Measurements from ENCODE around the gene SMARCA2.
A peak's percentile ranks its signal among the peaks of the same experiment; 100 is the strongest.

Gene SMARCA2

GRCh38 chr9:2120926-2121689 lies 106.0 kb downstream of the SMARCA2 start:
- H3K4me3 ChIP-seq (replicated peaks; ENCODE audit: low read depth, low read length) = no peak overlapping the region
- TF ChIP-seq, protein P1, sequence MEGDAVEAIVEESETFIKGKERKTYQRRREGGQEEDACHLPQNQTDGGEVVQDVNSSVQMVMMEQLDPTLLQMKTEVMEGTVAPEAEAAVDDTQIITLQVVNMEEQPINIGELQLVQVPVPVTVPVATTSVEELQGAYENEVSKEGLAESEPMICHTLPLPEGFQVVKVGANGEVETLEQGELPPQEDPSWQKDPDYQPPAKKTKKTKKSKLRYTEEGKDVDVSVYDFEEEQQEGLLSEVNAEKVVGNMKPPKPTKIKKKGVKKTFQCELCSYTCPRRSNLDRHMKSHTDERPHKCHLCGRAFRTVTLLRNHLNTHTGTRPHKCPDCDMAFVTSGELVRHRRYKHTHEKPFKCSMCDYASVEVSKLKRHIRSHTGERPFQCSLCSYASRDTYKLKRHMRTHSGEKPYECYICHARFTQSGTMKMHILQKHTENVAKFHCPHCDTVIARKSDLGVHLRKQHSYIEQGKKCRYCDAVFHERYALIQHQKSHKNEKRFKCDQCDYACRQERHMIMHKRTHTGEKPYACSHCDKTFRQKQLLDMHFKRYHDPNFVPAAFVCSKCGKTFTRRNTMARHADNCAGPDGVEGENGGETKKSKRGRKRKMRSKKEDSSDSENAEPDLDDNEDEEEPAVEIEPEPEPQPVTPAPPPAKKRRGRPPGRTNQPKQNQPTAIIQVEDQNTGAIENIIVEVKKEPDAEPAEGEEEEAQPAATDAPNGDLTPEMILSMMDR (IDR thresholded peaks at IDR 0.05; ENCODE audit: insufficient read depth, low read length, poor library complexity, severe bottlenecking) = no peak
- H3K36me3 ChIP-seq (ENCODE audit: control insufficient read depth, insufficient read depth, low read length) = peaks cover 28% of the 10 kb centered on the region
- H3K27me3 ChIP-seq (replicated peaks; ENCODE audit: control insufficient read depth, insufficient read depth, low read length) = no peaks in the 10 kb centered on the region
- DNase-seq (ENCODE audit: extremely low read depth, insufficient read length) = no peak

GRCh38 chr9:2122299-2122698 lies 107.2 kb downstream of the SMARCA2 start:
- Histone ChIP-seq H3K36me3 (ENCODE audit: control insufficient read depth, insufficient read depth, low read length) (peaks cover 35% of the 10 kb centered on the region), H3K4me3 (replicated peaks; ENCODE audit: low read depth, low read length) (no peak overlapping the region), H3K27me3 (replicated peaks; ENCODE audit: control insufficient read depth, insufficient read depth, low read length) (no peaks in the 10 kb centered on the region)
- no peak for DNase-seq (ENCODE audit: extremely low read depth, insufficient read length)
- TF ChIP-seq, protein P1 (IDR thresholded peaks at IDR 0.05; ENCODE audit: insufficient read depth, low read length, poor library complexity, severe bottlenecking) = no peak

GRCh38 chr9:2125906-2126305 lies 110.8 kb downstream of the SMARCA2 start:
- Histone ChIP-seq H3K36me3 (ENCODE audit: control insufficient read depth, insufficient read depth, low read length) (peaks cover 40% of the 10 kb centered on the region), H3K27me3 (replicated peaks; ENCODE audit: control insufficient read depth, insufficient read depth, low read length) (no peaks in the 10 kb centered on the region), H3K4me3 (replicated peaks; ENCODE audit: low read depth, low read length) (no peak overlapping the region)
- TF ChIP-seq, protein P1 (IDR thresholded peaks at IDR 0.05; ENCODE audit: insufficient read depth, low read length, poor library complexity, severe bottlenecking) = no peak
- DNase-seq (ENCODE audit: extremely low read depth, insufficient read length) = peak; percentile 26

- DNase-seq (ENCODE audit: extremely low read depth, insufficient read length) = no peak
- Histone ChIP-seq H3K4me3 (replicated peaks; ENCODE audit: low read depth, low read length) (no peak overlapping the region), H3K36me3 (ENCODE audit: control insufficient read depth, insufficient read depth, low read length) (peaks cover 40% of the 10 kb centered on the region), H3K27me3 (replicated peaks; ENCODE audit: control insufficient read depth, insufficient read depth, low read length) (no peaks in the 10 kb centered on the region)
- TF ChIP-seq, protein P1 (IDR thresholded peaks at IDR 0.05; ENCODE audit: insufficient read depth, low read length, poor library complexity, severe bottlenecking) = no peak
Observed at GRCh38 chr9:2126331-2126803, 111.2 kb downstream of the SMARCA2 start.

- TF ChIP-seq, protein P1 (IDR thresholded peaks at IDR 0.05; ENCODE audit: insufficient read depth, low read length, poor library complexity, severe bottlenecking) = no peak
- Histone ChIP-seq H3K27me3 (replicated peaks; ENCODE audit: control insufficient read depth, insufficient read depth, low read length) (no peaks in the 10 kb centered on the region), H3K4me3 (replicated peaks; ENCODE audit: low read depth, low read length) (no peak overlapping the region), H3K36me3 (ENCODE audit: control insufficient read depth, insufficient read depth, low read length) (peaks cover 38% of the 10 kb centered on the region)
- no peak for DNase-seq (ENCODE audit: extremely low read depth, insufficient read length)
Observed at GRCh38 chr9:2127486-2127885, 112.3 kb downstream of the SMARCA2 start.
